ENCODE results near the gene ZNF398. TPM values are rescaled to one million over a fixed set of nuclear protein-coding genes. Genes with fewer than 3 reads are reported as not detected.

ZNF398 gene
- total and polyA plus RNA-seq, 2 of the 13 experiments (the other 11 are each of a cell fraction or from before 2014, with no cell fraction given), result 3.0 to 8.9 TPM

DNA sequence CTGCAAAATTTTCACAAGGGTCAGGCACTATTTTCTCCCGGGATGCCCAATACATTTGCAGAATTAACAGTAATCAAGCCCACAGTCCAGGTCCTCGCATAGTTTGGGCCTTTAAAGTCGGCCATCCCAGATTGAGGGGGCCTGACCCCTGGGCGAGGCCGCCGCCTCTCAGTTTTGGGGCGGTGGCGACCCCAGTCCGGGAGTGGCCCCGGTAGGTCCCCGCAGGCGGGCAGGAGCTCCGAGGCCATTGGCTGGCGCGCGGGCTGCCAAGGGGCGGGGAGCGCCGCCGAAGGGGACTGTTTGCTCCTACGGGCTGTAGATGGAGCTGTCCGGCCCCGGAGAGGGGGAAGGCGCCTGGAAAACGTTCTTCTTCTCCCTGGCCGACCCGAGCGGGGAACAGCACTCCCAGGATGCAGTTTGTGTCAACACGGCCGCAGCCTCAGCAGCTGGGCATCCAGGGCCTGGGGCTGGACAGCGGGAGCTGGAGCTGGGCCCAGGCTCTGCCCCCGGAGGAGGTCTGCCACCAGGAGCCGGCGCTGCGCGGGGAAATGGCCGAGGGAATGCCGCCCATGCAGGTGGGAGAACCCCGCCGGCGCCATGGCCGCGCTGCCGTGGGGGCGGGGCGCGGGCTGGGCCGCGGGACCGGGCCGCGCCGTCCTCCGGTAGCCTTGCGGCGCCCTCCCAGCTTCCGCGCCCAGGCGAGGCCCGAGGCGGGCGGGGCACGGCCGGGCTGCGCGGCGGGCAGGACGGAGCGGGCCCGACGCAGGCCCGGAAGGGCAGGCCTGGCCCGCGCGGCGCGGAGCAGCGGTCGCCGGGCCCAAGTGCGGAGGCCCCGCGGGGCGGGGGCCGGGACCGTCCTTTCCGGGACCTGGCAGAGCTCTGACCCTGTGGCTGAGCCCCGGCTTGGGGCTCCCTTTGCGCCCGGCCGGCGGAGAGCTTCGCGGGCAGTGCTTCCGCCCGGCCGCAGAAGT lies 48.2 kb downstream of the ZNF398 start, which contains the start of gene ZNF282 (continued):
- TF ChIP-seq, protein P1, sequence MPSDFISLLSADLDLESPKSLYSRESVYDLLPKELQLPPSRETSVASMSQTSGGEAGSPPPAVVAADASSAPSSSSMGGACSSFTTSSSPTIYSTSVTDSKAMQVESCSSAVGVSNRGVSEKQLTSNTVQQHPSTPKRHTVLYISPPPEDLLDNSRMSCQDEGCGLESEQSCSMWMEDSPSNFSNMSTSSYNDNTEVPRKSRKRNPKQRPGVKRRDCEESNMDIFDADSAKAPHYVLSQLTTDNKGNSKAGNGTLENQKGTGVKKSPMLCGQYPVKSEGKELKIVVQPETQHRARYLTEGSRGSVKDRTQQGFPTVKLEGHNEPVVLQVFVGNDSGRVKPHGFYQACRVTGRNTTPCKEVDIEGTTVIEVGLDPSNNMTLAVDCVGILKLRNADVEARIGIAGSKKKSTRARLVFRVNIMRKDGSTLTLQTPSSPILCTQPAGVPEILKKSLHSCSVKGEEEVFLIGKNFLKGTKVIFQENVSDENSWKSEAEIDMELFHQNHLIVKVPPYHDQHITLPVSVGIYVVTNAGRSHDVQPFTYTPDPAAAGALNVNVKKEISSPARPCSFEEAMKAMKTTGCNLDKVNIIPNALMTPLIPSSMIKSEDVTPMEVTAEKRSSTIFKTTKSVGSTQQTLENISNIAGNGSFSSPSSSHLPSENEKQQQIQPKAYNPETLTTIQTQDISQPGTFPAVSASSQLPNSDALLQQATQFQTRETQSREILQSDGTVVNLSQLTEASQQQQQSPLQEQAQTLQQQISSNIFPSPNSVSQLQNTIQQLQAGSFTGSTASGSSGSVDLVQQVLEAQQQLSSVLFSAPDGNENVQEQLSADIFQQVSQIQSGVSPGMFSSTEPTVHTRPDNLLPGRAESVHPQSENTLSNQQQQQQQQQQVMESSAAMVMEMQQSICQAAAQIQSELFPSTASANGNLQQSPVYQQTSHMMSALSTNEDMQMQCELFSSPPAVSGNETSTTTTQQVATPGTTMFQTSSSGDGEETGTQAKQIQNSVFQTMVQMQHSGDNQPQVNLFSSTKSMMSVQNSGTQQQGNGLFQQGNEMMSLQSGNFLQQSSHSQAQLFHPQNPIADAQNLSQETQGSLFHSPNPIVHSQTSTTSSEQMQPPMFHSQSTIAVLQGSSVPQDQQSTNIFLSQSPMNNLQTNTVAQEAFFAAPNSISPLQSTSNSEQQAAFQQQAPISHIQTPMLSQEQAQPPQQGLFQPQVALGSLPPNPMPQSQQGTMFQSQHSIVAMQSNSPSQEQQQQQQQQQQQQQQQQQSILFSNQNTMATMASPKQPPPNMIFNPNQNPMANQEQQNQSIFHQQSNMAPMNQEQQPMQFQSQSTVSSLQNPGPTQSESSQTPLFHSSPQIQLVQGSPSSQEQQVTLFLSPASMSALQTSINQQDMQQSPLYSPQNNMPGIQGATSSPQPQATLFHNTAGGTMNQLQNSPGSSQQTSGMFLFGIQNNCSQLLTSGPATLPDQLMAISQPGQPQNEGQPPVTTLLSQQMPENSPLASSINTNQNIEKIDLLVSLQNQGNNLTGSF (CRISPR knock-in tag; IDR thresholded peaks at IDR 0.05), result no peak
- TF ChIP-seq ATAD3A (CRISPR knock-in tag; IDR thresholded peaks at IDR 0.05) (no peak), KLF13 (CRISPR knock-in tag; IDR thresholded peaks at IDR 0.05) (no peak), MXD4 (CRISPR knock-in tag; IDR thresholded peaks at IDR 0.05) (no peak; the same call in none of the 2 replicates), HIVEP1 (CRISPR knock-in tag; IDR thresholded peaks at IDR 0.05) (0 out of 2 replicates have a peak, but pooled peaks have one; percentile 22), ZNF891 (CRISPR knock-in tag; IDR thresholded peaks at IDR 0.05) (peak; percentile 93), ZNF782 (CRISPR knock-in tag; IDR thresholded peaks at IDR 0.05; ENCODE audit: borderline replicate concordance) (peak; percentile 76), HHEX (CRISPR knock-in tag; IDR thresholded peaks at IDR 0.05) (no peak), TEAD3 (CRISPR knock-in tag; optimal IDR thresholded peaks at IDR 0.05; ENCODE audit: borderline replicate concordance) (peak; percentile 62), TARDBP (CRISPR knock-in tag; IDR thresholded peaks at IDR 0.05) (no peak; the same call in 1 of the 2 replicates), SALL2 (CRISPR knock-in tag; IDR thresholded peaks at IDR 0.05) (peak; percentile 89)
- TF ChIP-seq, protein P2, sequence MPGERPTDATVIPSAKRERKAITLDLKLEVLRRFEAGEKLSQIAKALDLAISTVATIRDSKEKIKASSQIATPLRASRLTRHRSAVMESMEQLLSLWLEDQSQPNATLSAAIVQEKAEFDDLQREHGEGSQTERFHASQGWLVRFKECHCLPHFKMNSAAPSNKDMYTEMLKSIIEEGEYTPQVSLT (CRISPR knock-in tag; IDR thresholded peaks at IDR 0.05; ENCODE audit: borderline replicate concordance, low read depth), result no peak
- TF ChIP-seq, protein P3, sequence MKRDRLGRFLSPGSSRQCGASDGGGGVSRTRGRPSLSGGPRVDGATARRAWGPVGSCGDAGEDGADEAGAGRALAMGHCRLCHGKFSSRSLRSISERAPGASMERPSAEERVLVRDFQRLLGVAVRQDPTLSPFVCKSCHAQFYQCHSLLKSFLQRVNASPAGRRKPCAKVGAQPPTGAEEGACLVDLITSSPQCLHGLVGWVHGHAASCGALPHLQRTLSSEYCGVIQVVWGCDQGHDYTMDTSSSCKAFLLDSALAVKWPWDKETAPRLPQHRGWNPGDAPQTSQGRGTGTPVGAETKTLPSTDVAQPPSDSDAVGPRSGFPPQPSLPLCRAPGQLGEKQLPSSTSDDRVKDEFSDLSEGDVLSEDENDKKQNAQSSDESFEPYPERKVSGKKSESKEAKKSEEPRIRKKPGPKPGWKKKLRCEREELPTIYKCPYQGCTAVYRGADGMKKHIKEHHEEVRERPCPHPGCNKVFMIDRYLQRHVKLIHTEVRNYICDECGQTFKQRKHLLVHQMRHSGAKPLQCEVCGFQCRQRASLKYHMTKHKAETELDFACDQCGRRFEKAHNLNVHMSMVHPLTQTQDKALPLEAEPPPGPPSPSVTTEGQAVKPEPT (CRISPR knock-in tag; IDR thresholded peaks at IDR 0.05; ENCODE audit: low read depth), result no peak
- TF ChIP-seq, protein P4, sequence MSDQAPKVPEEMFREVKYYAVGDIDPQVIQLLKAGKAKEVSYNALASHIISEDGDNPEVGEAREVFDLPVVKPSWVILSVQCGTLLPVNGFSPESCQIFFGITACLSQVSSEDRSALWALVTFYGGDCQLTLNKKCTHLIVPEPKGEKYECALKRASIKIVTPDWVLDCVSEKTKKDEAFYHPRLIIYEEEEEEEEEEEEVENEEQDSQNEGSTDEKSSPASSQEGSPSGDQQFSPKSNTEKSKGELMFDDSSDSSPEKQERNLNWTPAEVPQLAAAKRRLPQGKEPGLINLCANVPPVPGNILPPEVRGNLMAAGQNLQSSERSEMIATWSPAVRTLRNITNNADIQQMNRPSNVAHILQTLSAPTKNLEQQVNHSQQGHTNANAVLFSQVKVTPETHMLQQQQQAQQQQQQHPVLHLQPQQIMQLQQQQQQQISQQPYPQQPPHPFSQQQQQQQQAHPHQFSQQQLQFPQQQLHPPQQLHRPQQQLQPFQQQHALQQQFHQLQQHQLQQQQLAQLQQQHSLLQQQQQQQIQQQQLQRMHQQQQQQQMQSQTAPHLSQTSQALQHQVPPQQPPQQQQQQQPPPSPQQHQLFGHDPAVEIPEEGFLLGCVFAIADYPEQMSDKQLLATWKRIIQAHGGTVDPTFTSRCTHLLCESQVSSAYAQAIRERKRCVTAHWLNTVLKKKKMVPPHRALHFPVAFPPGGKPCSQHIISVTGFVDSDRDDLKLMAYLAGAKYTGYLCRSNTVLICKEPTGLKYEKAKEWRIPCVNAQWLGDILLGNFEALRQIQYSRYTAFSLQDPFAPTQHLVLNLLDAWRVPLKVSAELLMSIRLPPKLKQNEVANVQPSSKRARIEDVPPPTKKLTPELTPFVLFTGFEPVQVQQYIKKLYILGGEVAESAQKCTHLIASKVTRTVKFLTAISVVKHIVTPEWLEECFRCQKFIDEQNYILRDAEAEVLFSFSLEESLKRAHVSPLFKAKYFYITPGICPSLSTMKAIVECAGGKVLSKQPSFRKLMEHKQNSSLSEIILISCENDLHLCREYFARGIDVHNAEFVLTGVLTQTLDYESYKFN (CRISPR knock-in tag; conservative IDR thresholded peaks at IDR 0.05), result no peak; the same call in 1 of the 2 replicates
- TF ChIP-seq, protein P5, sequence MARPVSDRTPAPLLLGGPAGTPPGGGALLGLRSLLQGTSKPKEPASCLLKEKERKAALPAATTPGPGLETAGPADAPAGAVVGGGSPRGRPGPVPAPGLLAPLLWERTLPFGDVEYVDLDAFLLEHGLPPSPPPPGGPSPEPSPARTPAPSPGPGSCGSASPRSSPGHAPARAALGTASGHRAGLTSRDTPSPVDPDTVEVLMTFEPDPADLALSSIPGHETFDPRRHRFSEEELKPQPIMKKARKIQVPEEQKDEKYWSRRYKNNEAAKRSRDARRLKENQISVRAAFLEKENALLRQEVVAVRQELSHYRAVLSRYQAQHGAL (CRISPR knock-in tag; IDR thresholded peaks at IDR 0.05; ENCODE audit: not compliant biosample characterization), result peak; percentile 50
